GM12873 (cell line): ENCODE data around the gene CDCA3.

Source experiments
- CTCF ChIP-seq: IDR thresholded peaks from 2 replicates; pipeline ENCODE4 v1.5.1; 2012; ENCODE audit warnings: low read depth, mild to moderate bottlenecking, moderate library complexity, low read length, control low read depth; ENCODE audit not compliant: insufficient read depth; ENCODE audit errors: missing control alignments

The CDCA3 gene

GRCh38 chr12:6839482-6840201 is 11.4 kb downstream of the CDCA3 start:
- no peak for TF ChIP-seq CTCF

- TF ChIP-seq CTCF = no peak
These were observed 12.2 kb downstream of the CDCA3 start for GRCh38 chr12:6838854-6839253.

GRCh38 chr12:6837370-6838060 is 13.6 kb downstream of the CDCA3 start:
- TF ChIP-seq CTCF = no peak

- TF ChIP-seq CTCF = no peak
These were observed 14.2 kb downstream of the CDCA3 start for GRCh38 chr12:6836851-6837250.

GRCh38 chr12:6834873-6835272 is 16.2 kb downstream of the CDCA3 start:
- TF ChIP-seq CTCF = no peak

GRCh38 chr12:6834254-6834653 is 16.8 kb downstream of the CDCA3 start:
- TF ChIP-seq CTCF = no peak

- TF ChIP-seq CTCF = no peak
These were observed 17.7 kb downstream of the CDCA3 start for GRCh38 chr12:6833189-6833890.
